ENCODE measurements around the gene MACROD2.

Gene MACROD2

DNA sequence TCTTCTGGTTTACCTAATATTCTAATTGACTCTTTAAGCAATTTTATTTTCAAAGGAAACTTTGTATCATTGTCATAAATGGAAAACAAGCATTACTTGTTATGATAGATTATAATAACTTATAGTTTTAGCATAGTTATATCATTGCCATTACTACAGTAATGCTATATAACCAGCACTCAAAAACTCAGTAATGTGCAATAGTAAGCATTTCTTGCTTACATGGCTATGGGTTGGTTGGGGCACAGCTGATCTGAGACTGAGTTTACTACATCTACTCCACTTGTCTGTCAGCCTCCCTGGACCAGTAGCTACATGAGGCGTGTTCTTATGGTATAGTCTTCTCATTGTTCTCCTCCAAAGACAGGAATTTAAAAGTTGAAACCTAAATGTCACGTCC, 1427.7 kb downstream of the MACROD2 start:
- no peak for DNase-seq

DNA sequence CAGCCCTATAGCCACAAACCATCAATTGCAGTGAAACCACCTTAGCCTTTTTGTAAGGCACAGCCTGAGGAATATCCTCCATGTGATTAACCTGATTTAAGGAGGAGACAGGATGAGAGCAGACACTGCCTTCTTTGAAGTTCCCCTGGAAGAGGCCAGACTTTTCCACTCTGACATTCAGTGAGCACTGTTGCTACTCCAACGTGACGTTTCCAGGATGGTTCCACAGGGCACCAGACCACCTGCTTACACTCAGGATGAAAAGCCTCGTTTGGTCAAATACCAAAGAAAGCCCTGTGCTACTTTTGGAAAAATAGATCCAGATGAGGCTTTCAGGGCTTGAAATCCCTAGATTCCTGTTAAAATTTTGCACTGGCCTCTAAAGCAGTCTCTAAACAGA, 1444.2 kb downstream of the MACROD2 start:
- no peak for DNase-seq

DNA sequence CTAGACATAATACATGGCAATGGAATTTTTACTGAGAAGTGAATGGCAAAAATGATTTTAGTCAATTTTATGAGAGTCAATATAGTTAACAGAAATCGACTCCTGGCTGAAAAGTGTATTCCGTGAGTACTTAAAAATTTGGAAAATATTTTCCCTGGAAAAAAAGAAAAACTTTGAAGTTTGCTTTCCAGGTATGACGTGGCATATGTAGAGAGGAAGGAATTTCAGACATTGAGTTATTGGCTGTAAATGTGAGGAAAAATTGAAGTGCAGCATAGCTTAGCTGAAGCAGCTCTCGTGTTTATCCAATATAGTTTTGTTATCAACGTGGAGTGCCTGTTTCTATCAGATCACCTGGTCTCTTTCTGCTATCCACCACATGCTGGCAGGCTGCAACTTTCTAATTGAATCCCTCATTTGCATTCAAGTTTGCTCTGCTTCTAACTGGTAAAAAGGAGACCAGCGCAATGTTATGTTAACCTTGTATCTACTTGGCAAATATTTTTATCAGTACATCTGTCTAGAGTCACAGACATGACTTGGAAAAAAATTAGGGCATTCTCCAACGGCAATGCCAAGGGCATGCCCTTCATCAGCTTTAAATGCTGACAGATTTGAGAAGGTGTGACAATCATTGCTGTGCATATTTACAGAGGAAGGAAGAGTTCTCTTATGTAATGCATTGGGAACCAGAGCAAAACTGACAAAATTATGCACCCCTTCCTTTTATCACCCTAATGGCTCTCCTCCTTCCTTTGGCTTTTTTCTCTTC, 1444.9 kb downstream of the MACROD2 start:
- no peak for DNase-seq

DNA sequence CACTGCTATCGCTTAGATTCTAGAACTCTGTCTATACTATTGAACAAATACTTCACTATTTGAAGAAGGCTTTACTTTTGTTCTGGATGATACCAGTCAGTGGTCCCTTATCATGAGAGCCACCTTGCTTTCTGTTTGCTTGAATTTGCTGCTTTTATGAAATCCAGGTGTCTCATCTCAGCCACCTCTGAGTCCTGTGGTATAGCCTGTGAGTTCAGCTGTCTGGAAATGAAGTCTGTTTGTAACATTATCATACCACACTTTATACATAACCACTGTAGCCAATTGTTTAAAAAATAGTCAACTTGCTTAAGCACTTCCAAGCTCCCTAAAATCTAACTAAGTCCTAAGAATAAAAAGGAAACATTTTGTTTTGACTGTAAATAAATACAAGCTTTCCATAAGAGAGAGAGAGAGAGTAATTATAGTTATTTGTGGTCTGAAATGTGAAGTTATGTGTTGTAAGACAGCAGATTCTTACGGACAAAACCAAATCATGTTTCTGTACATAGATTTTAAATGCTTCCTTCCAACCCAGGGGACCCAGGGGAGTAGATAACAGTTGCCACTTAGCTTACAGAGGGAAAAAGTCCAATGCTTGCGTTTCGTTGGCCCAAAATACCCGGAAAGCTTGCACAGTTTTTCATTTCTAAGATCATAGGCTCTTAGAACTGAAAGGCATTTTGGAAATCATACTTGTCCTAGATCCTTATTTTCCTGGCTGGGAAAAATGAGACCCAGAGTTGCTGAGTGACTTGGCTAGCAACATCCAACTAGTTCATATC, 1449.9 kb downstream of the MACROD2 start:
- no peak for DNase-seq

DNA sequence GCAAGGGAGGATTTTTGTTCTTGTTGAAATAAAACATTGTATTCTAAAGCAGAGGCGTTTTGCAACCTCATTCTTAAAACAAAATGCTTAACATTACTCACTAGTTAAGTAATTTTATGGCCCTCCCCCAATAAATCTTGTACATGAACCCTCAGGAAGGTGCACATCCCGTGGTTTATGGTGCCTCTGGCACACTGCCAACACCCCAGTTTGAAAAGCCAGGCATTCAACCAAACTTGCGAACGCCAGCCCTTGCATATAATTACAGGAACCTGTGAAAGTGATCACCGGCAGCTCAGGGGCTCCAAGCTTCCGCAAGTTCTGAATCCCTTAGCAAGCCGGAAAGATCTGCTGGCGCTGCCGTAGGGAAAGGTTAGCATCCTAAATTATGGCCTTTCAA, 1451.1 kb downstream of the MACROD2 start:
- DNase-seq, result no peak

DNA sequence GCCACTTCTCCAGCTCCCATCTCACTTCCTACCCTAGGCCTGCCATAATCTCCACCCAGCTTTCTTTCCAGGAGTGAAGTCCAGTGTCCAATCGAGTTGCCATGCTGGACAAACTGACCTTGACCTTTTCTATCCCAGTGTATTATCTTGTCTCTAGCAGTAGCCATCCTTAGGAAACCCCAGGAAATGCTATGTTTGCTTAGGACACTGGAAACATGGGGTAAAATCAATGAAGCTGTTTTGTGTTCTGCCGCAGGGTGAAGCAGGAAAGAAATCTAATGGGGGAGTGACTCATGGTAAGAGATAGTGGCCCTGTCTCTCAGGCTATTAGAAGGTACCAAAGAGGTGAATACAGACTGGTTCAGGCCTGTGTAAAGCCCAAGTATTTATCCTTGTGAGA, 1452.2 kb downstream of the MACROD2 start:
- DNase-seq, result no peak

DNA sequence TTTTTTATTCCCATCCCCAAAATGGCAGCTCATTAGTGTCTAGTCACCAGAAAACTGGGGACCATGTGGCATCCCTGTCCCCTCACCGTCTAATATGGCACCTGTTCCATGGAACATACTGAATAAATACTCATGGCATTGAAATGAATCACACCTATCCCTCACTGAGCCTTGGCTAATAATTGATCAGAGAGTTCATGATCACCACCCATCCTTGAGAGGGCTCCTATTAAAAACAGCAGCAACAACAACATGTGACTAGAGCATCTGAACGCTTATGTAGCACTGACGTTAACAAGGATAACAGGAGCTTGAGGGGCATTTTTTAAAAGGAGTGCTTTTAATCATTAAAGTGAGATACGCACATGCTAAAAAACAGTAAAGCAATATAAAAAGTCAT, 1453.7 kb downstream of the MACROD2 start:
- DNase-seq, result no peak

DNA sequence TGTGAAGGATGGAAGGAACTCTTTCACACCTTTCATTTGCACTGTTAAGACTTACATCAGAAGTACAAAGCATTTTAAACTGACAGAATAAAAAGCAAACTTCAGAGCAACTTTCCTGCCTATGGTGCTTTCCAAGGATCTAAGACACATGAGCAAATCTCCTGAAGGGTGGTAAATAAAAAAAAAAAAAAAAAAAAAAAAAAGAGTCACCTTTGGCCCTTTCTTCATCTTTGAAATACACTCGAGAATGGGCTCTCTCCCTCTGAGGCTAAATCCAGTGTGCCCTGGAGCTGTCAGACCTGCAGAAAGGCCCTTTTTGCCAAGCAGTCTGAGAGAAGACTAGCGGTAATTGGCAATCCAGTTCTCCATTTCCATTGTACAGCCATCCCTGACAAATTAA, 1455.9 kb downstream of the MACROD2 start:
- DNase-seq, result no peak

DNA sequence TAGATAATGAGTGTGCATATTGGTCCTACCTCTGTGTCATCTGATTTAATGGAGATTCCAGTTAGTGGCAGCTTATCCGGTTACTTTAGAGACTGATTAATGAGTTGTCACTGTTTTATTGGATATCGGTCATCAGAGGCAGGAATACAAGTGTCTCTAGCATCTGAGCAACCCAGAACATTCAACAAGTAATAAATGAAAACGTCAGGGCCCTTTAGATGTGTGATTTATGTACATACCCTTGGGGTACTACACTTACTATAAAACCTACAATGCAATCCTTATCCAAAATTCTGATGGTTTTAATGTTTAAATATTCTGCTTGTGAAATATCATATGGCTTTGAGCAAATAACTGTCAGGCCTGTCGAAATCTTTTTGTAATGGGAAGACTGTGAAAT, 1460.0 kb downstream of the MACROD2 start:
- DNase-seq, result no peak

DNA sequence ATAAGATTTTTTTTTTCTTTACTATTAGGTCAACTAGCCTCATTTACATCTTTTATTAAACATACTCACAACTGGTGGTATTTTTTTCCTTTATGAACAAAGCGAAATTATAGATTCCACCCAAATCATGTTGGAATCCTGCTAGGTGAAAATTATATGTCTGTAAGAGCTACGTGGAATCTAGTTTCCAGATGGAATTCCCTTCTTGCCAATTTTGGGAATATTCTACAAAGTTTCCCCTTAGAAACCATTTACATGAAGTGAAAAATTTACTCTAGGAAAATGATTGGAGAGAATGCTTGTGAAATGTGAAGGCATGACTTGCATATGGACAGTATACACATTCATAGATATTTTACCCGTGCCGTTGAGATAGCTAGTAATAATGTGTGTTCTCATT, 1466.6 kb downstream of the MACROD2 start:
- no peak for DNase-seq

DNA sequence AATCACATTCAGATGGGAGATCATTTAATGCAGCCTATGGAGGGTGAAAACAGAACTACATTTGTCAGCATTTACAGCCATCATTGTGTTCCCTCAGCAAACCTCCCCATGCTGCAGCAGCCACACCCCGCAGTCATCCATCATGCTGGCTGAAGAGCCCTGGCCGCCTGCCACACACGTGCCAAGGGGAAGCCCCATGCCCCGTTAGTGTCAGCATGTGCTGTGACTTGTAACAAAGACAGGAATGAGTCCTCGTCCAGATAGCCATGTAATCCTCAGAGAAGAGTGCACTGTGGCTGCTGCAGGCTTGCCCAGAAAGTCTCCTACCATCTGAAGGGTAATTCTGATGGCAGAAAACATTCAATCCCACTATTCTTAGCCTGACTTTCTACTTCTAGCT, 1480.2 kb downstream of the MACROD2 start:
- DNase-seq, result no peak

DNA sequence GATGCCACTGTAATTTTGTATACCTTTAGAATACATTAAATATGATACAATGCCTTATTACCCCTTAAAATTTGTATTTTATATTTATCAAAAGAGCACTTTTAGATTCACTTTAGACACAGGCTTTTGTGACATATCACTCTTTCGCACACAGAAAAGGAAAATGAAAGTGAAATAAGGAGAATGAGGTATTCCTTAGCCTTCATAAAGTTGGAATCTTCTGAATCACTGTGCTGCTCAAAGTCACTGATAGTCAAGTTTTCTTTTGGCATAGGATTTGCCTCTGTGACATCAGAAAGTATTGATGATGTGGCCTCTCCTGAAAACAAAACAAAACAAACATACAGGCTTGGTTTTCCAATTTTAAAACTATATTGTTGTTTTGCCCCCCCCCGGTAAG, 1480.9 kb downstream of the MACROD2 start:
- no peak for DNase-seq

DNA sequence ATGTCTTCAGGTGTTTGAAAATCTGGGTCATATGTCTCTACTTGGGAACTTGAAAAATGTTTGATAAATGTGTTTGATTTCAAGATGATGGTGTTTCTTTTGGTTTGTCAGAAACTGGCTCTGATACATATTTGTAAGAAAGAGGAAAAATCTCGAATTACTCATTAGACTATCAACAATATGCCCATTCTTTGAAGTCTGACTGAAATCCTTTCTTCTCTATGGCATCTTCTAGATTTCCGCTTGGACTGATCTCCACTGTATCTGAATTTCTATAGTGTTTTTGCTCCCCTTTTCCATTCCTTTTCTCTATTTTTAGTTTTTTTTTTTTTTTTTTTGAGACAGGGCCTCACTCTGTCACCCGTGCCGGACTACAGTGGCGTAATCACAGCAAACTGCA, 1481.5 kb downstream of the MACROD2 start:
- no peak for DNase-seq

DNA sequence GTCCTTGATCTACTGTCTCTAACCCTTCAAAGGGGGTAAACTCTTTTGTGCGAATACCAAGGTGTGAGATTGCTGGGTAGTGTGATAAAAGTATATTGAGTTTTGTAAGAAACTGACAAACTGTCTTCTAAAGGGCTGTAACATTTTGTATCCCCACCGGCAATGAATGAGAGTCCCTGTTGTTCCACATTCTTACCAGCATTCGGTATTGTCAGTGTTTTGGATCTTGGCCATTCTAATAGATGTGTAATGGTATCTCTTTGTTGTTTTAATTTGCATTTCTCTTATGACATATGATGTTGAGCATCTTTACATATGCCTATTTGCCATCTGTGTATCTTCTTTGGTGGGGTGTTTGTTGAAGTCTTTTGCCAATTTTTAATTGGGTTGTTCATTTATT, 1487.2 kb downstream of the MACROD2 start:
- DNase-seq, result no peak

DNA sequence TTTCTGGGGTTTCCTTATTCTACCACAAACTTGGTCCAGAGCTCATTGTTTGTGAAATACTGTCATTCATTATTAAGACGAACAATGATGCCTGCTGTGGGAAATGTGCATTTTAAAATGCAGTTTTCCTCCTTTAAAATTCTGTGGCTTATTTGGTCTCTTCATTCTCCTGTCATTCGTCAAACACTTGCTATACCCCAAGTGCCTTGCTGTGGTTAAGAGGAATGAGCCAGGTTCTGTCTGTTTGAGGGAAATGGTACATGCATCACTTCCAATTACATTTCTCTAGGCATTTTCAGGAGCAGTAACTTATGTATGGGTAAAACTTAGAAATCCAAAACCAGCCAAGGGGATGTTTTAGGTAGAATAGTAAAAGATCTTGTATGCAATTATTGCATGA, 1490.2 kb downstream of the MACROD2 start:
- no peak for DNase-seq

DNA sequence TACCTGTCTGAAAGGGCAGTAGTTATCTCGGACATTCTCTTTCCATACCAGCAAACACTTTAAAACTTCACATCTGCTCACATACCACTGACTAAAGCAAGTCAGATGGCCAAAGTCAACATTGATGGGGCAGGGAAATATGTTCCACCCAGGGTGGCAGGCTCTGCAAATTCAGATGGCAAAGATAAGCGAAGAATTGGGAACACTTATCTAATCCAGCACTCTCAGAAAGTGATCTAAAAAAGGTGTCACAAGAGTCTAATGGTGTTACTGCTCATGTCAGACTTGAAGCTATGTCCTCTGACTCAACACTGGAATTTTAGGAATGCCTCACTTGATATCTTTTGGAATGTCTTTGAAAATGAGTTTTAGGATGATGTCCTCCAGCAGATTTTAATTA, 1491.7 kb downstream of the MACROD2 start:
- no peak for DNase-seq

DNA sequence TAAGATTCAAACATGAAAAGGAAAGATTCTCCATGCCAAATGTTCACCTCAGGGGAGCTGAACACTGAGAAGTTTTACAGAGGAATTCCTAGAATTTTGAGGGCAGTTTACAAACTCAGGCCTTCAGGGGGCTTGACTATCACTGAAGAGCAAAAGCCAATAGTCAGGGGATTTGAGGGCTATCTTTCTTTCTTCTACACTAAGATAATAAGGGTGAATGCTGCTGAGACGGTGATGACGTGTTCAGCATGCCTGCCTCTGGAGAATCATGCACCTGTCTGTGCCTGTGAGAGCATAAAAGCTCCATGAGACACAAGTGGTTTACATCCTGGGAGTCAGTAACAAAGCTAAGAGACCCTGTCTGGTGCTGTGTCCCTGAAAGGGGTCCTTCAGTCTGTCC, 1492.4 kb downstream of the MACROD2 start:
- DNase-seq, result no peak

DNA sequence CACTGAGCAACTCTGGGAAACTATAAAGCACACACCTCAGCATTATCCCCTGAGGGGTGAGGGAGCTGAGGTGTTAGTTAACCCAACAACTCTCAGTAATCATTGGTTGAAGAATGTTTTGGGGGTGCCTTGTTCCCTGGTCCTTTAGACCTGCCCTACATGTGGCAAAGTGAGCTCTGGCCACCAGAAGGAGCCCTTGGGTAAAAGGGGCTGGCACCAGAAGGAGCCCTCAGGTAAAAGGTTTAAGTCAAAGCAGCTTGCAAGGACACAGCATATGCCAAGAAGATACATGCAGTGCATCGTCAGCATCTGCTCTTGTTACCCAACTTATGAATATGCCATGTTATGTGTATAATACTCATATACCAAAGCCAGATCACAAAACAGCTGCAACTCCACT, 1496.3 kb downstream of the MACROD2 start:
- DNase-seq, result no peak

DNA sequence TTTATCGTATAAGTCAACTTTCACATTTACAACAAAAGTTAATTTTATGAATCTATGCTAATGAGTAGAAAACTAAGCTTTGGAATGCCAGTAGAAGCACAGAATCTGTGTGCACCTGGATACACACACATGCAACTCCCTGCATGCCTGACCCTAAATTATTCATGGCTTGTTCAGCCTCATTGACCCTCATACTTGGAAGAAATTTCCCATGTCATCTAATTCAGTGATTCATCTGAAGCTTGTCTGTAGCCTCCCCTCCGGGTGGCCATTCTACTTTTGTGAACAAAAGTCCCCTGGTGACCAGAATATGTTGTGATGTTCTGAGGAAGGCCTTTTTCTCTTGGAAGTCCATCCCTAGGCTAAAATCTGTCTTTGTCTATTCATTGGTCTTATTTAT, 1499.5 kb downstream of the MACROD2 start:
- no peak for DNase-seq

DNA sequence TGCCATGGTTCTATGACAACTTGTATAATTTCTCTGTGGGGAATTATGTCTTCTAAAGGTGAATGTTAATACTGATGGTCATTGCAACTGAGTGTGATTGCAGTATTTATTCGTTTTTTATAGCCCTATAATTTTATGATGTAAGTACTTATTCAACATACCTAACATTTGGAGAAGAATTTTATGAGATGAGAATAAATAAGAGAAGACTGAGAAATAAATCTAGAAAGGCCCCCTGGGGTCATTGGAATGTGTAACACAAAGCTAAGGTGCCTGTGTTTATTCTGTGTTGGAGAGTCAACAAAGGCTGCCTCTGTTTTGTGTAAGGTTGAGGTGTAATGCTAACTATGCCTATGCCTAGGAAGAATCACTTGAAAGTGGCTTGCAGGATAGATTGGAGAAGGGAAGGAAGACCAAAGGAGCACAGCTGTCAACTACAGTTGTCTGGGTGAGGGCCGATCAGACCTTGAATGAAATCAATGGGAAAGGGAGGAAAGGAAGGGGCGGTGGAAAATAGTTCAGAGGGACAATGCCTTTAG, 1501.3 kb downstream of the MACROD2 start:
- DNase-seq, result no peak

DNA sequence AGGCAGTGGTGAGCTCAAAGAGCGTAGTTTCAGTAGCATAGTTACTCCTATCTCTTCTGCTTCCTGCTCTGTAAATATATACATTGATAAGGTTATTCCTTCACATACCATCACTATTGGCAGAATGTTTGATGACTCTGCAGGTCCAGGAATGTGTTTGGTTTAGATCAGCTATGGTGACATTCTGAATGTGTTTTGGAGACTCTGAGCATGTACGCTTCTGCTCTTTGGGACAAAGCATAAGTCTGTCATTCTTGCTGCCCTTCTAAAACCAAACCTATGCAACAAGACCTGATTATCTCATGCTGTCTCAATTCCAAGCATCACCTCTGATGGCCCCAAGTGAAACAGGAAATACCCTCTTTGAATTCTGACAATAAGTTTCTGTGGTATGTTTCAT, 1503.6 kb downstream of the MACROD2 start:
- DNase-seq, result no peak

DNA sequence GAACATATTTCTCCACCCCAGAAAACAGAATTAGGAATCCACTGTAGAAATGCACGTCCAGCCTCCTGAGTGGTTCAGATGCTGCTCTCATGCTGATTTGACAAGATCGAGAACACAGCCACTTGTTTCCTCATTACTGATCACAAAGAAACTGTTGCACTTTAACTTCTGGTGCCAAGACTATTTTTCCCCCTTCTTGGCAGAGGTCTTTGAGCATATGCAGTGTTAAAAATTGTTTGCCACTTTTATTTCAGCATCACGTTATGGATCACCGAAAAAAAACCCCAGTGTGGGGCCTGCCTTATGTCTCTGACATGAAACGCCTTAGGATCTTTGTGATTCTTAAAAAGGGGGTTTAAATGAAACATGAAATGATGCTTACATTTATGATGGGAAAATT, 1511.0 kb downstream of the MACROD2 start:
- no peak for DNase-seq

DNA sequence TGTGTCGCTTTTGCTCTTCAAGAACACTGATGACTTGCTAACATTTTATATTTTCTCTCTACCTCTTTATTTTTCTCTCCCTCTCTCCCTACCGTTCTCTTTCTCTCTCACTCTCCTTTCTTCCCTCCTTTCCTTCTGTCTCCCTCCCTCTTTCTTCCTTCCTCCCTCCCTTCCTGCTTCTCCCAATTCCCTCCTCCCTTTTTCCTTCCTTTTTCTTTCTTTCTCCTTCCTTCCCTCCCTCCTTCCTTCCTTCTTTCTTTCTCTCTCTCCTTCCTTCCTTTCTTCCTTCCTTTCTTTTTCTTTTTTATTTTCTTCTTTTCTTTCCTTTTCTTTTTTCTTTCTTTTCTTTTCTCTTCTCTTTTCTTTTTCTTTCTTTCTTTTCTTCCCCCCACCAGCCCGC, 1511.8 kb downstream of the MACROD2 start:
- DNase-seq, result no peak

DNA sequence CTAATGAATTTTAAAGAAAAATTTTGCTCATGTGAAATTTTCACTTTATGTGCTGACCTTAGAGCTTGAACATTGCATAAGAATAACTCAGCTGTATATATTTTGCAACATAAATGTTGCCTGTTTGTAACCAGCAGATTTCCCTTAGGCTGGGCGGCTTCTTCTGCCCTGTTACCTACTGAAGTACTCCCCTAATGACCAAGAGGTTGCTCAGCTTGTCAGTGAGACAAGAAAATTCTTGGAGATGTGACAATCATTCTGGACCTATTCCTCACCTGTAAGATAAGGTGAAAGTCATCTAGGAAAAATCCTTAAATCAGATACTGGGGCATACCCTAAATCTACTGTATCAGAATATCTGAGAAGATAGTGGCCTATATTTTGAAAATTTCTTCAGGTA, 1516.2 kb downstream of the MACROD2 start:
- no peak for DNase-seq
